ENCODE data around the gene TMEM132D.

Gene TMEM132D

DNA sequence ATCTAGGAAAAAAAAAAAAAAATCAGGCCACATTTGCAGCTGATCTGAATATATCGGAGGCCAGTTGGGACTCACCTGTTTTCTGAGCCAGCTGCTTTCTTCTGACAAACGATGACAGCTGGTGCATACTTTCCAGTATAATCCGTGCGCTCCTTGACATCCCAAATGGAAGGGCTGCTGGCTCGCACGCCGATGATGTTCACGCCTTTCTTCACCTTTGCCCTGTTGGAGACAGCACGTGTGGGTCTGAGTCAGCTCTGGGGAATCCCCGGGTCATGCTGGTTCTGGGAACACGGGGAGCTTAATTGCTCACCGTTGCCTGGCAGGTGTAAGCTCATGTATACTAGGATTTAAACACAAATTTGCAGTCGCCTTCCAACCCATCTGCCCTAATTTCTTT is 372.8 kb downstream of the TMEM132D start:
- no peak for DNase-seq

GRCh38 chr12:129530517-129530916 is 373.3 kb downstream of the TMEM132D start:
- DNase-seq, result no peak

DNA sequence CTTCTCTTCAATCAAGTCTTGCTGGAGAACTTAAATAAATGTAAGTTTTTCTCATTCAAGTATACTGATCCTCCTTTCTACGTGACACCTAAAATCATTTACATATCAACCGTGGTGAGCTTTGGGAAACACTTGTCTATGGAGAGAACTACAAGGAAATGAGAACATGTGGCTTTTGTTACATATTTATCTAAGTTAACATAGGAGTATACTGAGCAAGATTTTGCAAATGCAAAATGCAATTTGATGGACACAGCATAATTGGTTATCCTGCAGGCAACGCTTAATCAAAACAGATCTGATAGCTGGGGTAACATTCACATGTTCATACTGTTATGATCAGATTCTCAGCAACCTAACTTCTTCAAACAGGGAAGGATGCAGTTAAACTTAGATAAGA is 376.3 kb downstream of the TMEM132D start:
- DNase-seq, result no peak

DNA sequence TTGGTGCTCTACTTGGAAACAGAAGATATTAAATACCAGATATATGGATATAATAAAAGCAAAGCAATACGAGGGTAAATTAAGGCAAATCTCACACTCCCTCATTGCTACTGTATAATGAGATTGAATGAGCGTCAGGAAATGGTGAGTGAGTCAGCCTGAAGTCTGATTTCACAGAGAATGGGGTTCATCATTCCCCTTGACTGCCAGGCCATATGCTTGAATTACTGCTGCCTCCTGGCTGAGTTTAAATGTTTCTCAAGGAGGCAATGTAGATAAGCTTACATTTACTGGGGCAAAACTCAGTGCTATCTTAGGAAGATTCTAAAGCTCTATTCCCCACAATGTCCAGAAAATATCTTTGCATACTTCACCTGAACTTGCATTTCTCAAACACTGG is 380.2 kb downstream of the TMEM132D start:
- DNase-seq, result no peak

- no peak for DNase-seq
Measured at GRCh38 chr12:129520739-129521138, 383.1 kb downstream of the TMEM132D start.

- no peak for DNase-seq
Measured at GRCh38 chr12:129503802-129504201, 400.0 kb downstream of the TMEM132D start.

GRCh38 chr12:129496226-129496625 is 407.6 kb downstream of the TMEM132D start:
- DNase-seq, result no peak

DNA sequence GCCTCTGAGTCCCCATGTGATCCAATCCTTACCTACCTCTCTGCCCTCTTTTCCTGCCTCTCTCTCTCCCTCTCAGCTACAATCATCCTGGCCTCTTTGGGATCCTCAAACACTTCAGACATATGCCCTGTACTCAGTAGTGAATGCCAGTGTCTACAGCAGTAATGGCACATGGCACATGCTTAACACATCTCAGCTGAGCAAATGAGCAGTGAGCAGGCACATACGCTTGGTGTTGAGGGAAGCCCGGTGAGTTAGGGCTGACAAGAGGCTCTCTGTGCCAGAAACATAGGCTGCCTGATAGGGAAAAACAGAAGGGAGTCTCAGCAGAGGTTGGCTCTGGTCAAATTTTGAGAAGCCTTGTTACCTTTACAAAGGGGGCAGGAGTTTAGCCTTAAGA is 409.1 kb downstream of the TMEM132D start:
- DNase-seq, result no peak

DNA sequence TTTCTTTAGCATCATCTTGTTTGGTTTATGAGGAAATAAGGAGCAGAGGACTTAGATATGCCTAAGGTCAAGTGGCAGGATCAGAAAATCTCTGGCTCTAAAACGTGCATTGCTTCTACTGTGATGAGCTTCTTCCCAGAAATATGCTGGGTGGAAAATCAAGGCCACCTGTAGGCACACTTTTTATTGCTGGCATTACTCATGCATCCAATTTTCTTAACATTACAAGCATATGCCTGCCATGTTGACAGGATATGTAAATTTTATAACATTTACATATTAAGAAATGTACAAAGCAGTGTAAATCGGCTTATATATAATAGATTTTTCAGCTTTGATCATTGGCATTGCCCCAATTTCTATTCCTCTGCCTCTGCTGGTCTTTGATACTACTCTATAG is 409.6 kb downstream of the TMEM132D start:
- no peak for DNase-seq

GRCh38 chr12:129489100-129489676 is 414.6 kb downstream of the TMEM132D start:
- DNase-seq, result no peak

- no peak for DNase-seq
Measured at GRCh38 chr12:129486931-129487330, 416.9 kb downstream of the TMEM132D start.

DNA sequence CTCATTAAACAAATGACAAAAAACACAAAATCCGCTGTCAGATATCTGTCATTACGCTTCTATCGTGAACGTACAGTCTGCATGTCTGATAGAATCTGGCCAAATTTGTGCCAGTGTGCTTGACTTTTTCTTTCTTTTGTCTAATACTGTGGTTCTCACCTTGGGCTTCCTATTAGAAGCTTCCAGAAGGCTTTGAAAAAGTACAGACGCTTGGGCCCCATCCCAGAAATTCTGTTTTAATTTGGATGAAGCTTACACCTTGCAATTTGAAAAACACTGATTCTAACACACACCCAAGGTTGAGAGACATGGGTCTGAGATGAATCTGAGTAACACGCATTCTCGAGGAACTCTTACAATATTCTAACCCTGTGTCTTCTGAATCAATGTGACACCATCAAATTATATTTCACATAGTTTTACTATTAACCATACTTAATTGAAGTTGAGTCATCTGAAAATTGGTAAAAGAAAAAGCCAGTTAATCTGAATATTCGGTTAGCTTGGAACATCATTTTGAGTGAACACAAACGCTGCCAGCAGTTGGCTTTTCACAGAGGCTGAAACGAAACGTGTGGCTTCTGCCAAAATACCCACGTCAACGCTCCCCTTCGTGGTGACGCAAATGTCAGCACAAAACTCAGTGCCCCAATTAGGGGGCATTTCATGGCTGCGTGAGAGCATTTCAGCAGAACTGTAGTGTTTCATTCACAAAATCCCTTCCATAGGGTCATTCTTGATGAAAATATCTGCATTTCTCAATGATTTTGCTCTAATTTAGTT is 420.5 kb downstream of the TMEM132D start:
- DNase-seq, result no peak

- no peak for DNase-seq
Measured at GRCh38 chr12:129481921-129482320, 421.9 kb downstream of the TMEM132D start.

- no peak for DNase-seq
Measured at GRCh38 chr12:129470196-129470595, 433.6 kb downstream of the TMEM132D start.

DNA sequence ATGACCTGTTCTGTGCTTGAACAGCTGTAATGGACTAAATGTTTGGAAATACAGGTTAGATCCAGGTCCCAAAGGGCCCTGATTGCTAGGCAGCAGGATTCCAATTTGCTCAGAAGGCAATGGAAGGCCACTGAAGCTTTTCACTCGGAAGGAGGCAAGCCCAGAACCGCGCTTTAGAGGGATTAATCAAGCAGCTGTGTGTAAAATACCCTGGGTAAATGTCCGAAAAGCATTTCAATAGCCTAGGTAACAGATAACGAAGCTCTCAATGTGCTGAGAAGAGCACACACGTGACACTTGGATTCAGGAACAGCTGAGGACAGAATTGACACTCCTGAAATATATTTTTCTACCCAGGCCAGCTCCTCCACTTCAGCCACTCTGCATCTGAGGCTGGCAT is 436.1 kb downstream of the TMEM132D start:
- no peak for DNase-seq

DNA sequence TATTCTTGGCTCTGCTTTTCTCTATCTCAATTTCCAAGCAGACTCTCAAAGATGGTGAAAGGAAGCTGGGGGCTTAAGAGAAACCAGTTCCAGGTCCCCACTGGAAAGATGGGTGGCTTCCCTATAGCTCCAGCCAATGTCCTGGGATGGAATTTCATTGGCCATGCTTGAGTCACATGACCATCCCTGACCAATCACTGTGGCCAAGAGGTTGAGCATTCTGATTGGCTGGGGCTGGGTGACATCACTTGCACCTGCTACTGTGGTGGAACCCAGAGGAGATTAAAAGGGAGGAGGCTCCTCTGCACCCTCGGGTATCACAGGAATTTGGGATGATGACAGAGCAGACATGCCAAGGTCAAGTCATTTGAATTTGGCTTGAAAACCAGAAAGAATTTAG is 436.5 kb downstream of the TMEM132D start:
- DNase-seq, result no peak

DNA sequence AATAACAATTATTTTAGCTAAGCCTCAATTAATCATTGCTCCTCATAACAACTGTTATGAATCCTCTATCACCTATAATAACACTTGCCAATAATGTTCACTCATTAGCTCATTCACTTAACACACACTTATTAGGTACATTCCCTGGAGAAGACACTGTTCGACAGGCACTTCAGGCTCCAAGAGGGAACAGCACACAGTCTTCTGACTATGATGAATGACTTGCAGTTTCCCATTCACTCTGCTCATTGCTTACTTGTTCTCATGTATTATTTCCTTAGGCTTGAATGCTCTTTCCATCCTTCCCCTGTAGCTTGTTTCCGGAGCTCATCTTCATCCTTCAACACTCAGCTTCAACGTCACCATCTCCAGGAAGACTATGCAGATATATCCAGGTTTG is 437.3 kb downstream of the TMEM132D start:
- no peak for DNase-seq

DNA sequence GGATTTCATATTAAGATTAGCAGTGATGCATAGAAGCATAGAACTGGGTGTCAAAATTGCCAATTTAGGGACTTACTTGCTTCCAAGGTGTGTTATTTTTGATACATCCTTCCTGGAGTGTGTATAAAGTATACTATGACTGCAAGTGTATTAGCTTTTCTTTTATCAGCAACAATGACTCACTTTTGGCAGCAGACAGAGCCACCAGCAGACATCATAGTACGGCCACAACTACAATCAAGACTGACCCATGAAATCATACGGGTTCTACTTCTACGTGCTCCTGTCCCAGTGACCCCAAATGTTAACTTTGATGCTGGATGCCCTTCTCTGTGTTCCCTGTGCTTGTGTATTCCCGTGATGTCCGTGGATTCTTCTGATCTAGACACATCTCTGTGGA is 443.9 kb downstream of the TMEM132D start:
- no peak for DNase-seq

DNA sequence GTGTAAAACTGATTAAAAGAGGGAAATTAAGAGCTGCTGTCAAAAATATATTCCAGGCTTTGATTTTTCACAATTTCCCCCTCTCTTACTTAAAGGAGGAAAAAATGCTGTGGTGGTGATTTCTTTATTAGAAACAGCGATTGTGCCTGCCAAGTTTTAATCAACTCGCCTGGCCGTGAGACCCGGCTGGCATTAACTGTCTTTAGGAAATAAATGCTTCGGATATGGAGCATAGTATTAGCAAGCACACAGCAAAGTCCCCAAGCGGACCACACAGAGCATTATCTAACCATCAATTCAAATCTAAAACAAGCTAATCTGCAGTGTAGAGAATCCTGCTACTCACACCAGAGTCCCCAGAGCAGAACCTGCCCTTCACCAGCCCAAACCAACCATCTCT is 457.1 kb downstream of the TMEM132D start:
- DNase-seq, result no peak

DNA sequence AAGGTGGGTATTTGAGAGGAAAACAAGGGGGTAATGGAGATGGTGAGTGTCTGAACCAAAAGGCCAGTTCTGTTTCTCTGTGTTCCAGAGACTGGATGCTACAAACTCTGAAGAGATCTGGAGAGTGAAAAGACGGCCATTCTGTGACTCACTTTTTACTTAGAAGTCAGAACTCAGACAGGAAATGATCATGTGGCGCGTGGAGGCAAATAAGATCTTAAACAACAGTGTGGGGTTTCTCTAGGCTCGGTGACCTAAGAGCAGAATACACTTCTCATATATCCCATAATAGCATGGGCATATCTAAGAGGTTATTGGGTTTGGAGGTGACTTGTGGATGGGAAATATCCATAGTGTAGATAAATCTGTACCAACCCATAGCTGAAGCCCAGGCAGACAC is 463.5 kb downstream of the TMEM132D start:
- no peak for DNase-seq

DNA sequence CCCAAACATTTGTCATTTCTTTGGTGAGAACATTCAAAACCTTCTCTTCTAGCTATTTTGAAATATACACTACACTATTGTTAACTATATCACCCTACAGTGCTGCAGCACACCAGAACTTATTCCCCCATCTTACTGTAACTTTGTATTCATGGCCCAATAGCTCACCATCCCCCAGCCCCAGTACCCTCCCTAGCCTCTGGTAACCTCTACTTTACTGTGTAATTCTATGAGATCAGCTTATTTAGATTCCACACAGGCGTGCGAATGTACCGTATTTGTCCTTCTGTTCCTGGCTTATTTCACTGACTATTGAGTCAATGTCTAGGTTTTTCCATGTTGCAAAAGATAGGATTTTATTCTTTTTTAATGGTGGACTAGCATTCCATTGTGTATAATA is 469.0 kb downstream of the TMEM132D start:
- no peak for DNase-seq

- DNase-seq, result no peak
Measured at GRCh38 chr12:129428240-129428936, 475.4 kb downstream of the TMEM132D start.

- no peak for DNase-seq
Measured at GRCh38 chr12:129423041-129423580, 480.7 kb downstream of the TMEM132D start.

DNA sequence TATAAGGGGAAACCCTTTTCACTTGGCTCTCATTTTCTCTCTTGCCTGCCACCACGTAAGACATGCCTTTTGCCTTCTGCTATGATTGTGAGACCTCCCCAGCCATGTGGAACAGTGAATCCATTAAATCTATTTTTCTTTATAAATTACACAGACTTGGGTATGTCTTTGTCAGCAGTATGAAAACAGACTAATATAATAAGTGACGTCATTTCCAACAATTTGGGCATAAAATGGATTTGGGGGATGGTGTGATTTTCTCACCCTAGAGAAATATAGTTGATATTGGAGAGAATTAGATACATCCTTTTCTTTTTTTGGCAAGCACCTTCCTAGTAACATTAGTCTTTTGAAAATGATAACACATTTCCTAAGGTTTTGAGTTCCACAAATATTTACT is 490.5 kb downstream of the TMEM132D start:
- DNase-seq, result no peak
